Left forelimb (tissue), 1 donor: Measurements from ENCODE around the gene NFATC1.

ENCODE experiments used
- DNase-seq: peaks from one replicate; pipeline ENCODE4 v3.0.0-alpha.2; 2018; ENCODE audit warnings: low spot score

The NFATC1 gene

GRCh38 chr18:79405019-79405780, 9.5 kb downstream of the NFATC1 start:
- no peak for DNase-seq

GRCh38 chr18:79405781-79406575, 10.2 kb downstream of the NFATC1 start:
- no peak for DNase-seq

GRCh38 chr18:79406708-79407107, 11.0 kb downstream of the NFATC1 start:
- DNase-seq, result no peak

- no peak for DNase-seq
Observed at GRCh38 chr18:79409313-79409712, 13.6 kb downstream of the NFATC1 start.

GRCh38 chr18:79410171-79410641, 14.5 kb downstream of the NFATC1 start:
- DNase-seq, result no peak

- DNase-seq, result no peak
Observed at GRCh38 chr18:79410731-79411613, 15.2 kb downstream of the NFATC1 start.

GRCh38 chr18:79411614-79412526, 16.1 kb downstream of the NFATC1 start:
- no peak for DNase-seq

- no peak for DNase-seq
Observed at GRCh38 chr18:79413025-79413424, 17.3 kb downstream of the NFATC1 start.

GRCh38 chr18:79413426-79413825, 17.7 kb downstream of the NFATC1 start:
- DNase-seq, result no peak

- no peak for DNase-seq
Observed at GRCh38 chr18:79413901-79414300, 18.2 kb downstream of the NFATC1 start.

- no peak for DNase-seq
Observed at GRCh38 chr18:79416022-79416676, 20.4 kb downstream of the NFATC1 start.

GRCh38 chr18:79416677-79417052, 20.9 kb downstream of the NFATC1 start:
- DNase-seq, result no peak

- DNase-seq, result no peak
Observed at GRCh38 chr18:79418236-79418635, 22.5 kb downstream of the NFATC1 start.

GRCh38 chr18:79418642-79419041, 22.9 kb downstream of the NFATC1 start:
- DNase-seq, result no peak

GRCh38 chr18:79420033-79420745, 24.5 kb downstream of the NFATC1 start:
- no peak for DNase-seq

GRCh38 chr18:79421275-79421857, 25.6 kb downstream of the NFATC1 start:
- no peak for DNase-seq

- no peak for DNase-seq
Observed at GRCh38 chr18:79422022-79422782, 26.5 kb downstream of the NFATC1 start.

- no peak for DNase-seq
Observed at GRCh38 chr18:79422783-79423165, 27.0 kb downstream of the NFATC1 start.
